HG03439 (cell line): ENCODE data around the gene MDM4.
"Not testable (repeated sequence)": the region's sequence is repeated elsewhere in the genome, so short reads cannot be mapped to it uniquely, and the experiment has no call there.

ENCODE experiments used
- ATAC-seq: cut with Tn5 transposase; IDR thresholded peaks from one replicate; pipeline ENCODE4 v1.9.1; 2021; ENCODE audit warnings: mild to moderate bottlenecking, moderate library complexity; ENCODE audit not compliant: unreplicated experiment

The MDM4 gene

GRCh38 chr1:204513117-204513716, 3.0 kb upstream of the MDM4 start:
- ATAC-seq: peak; percentile 30

- ATAC-seq: no peak
Measured at GRCh38 chr1:204514828-204515227, 1.4 kb upstream of the MDM4 start.

DNA sequence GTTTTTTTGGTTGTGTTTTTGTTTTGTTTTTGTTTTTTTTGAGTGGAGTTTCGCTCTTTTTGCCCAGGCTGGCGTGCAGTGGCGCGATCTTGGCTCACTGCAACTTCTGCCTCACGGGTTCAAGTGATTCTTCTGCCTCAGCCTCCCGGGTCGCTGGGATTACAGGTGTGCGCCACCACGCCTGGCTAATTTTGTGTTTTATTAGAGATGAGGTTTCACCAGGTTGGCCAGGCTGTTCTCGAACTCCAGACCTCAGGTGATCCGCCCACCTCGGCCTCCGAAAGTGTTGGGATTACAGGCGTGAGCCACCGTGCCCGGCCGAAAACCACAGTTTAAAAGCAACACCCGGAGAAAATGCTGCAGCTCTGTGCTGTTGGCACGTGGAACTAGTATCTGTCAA, 1.2 kb downstream of the MDM4 start:
- not testable (repeated sequence) for ATAC-seq

DNA sequence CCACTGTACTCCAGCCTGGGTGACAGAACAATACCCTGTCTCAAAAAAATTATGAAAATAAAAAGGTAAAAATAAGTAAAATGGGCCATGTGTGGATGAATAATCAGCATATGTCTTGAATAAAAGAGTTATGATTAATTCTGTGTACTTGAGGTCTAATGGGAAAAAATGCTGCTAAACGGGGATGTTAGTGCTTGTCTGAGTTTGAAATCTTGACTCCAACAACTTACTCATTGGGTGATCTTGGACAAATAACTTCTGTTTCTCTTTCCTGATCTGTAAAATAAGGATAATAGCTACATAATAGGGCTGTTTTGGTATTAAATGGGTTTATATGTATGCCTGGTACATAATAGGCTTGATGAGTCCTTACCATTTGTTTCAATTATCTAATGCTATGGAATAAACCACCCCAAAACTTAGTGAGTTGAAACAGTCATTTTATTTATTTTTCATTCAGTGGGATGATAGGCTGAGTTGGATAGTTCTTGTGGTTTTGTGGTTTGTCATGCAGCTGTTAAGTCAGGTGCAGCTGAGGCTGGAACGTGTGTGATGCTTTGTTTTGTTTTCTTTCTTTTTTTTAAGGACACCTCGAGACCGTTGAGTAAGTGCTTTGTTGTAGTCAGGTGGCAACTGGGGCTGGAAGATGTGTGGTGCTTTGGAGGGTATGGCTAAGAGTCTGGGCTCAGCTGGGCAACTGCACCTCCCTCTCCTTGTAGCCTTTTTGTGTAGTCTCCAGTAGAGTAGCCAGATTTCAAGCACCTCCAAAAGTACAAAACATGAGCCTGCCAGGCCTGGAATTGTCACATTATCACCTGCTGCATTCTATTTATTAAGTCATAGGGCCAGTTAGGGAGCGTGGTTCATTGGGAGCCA, 4.9 kb downstream of the MDM4 start:
- peak; percentile 52 for ATAC-seq

GRCh38 chr1:204521941-204522521, 5.8 kb downstream of the MDM4 start:
- not testable (repeated sequence) for ATAC-seq

- no peak for ATAC-seq
Measured at GRCh38 chr1:204523605-204524215, 7.5 kb downstream of the MDM4 start.

DNA sequence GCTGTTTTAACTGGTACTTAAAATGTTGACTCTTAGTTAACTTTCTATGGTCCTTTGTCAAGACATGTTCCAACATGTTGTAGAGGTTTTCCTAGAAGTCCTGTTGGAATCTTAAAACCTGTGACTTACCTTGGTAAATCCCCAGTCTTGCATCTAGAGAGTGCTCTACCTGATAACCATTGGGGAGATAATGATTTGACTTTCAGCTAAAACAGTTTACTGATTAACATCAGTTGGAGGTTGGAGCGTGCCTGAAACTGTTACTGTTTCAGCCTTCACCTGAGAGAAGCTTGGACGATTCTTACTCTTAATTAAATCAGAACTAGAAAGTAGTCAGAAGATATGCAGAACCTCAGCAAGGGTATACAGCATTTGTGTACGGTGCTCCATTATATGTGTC, 8.8 kb downstream of the MDM4 start:
- ATAC-seq: no peak

- ATAC-seq: no peak
Measured at GRCh38 chr1:204528241-204528640, 12.0 kb downstream of the MDM4 start.

GRCh38 chr1:204528677-204529076, 12.5 kb downstream of the MDM4 start:
- ATAC-seq: no peak

GRCh38 chr1:204529371-204529895, 13.2 kb downstream of the MDM4 start:
- ATAC-seq: no peak

DNA sequence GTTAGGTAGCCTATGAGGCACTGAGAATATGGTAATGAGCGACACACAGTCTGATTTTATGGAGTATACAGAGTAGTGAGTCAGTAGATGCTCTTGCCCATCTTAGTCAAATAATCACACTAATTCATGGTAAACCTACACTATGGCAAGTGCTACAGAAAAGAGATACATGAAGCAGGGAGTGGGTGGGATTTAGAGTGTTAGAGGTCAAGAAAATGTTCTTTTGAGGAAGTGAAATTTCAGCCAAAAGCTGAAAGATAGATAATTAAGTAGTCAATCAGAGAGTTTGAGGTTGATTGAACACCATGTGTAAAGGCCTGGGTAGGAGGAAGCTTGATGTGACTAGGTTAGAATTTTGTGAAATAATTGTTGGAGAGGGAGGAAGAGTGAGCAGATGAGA, 14.7 kb downstream of the MDM4 start:
- ATAC-seq: peak; percentile 84

DNA sequence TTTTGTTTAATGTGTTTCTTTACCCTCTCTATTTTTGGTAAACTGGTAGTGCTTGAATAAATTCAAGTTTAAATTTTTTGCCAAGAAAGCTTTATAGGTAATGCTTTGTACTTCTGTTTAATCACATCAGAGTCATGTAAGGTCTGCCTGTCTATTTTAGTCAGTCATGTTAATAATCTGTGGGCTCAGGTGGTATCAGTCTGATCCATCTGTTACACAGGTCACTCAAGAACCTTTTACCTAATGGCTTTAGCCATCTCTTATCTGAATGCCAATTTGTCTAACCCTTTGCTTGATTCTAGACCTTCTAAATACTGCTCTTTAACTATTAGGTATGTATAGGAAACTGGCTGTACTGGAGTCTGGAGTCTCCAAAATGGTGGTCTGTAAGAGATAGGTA, 16.6 kb downstream of the MDM4 start:
- no peak for ATAC-seq

- no peak for ATAC-seq
Measured at GRCh38 chr1:204541626-204542025, 25.4 kb downstream of the MDM4 start.

DNA sequence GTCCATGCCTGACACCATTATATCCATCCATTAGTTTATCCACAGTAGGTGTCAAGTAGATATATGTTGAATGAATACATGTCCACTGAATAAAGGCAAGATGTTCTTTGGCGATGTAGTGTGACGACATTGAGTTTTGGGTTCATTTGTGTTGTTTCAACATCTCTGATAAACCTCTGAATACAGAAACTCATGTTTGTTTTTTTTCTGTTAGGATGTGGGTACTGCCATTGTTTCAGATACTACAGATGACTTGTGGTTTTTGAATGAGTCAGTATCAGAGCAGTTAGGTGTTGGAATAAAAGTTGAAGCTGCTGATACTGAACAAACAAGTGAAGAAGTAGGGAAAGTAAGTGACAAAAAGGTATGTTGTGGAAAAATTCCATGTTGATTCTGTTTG, 28.1 kb downstream of the MDM4 start:
- ATAC-seq: peak; percentile 58

- ATAC-seq: no peak
Measured at GRCh38 chr1:204545202-204545601, 29.0 kb downstream of the MDM4 start.

GRCh38 chr1:204545881-204546280, 29.7 kb downstream of the MDM4 start:
- ATAC-seq: no peak

DNA sequence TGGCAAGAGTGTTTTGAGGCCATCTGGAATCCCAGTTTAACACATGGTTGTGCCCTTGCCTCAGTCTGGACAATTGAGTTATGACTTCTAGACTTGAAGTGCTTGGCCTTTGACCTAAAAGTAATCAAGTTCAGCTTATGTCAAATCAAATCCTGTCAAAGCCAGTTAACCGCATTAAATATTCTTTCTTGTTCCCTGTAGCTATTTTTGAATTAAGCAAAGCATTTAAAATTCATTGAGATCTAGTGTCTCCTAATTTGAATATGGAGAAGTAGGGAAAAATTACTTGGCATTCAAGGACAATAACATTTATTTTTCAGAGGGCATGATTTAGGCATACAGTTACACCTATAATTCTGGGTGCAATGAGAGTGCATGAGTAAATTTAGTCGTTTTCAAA, 32.1 kb downstream of the MDM4 start:
- no peak for ATAC-seq

DNA sequence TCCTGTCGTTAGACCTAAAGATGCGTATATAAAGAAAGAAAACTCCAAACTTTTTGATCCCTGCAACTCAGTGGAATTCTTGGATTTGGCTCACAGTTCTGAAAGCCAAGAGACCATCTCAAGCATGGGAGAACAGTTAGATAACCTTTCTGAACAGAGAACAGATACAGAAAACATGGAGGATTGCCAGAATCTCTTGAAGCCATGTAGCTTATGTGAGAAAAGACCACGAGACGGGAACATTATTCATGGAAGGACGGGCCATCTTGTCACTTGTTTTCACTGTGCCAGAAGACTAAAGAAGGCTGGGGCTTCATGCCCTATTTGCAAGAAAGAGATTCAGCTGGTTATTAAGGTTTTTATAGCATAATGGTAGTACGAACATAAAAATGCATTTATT, 33.1 kb downstream of the MDM4 start:
- ATAC-seq: no peak

GRCh38 chr1:204550926-204551325, 34.7 kb downstream of the MDM4 start:
- ATAC-seq: no peak

GRCh38 chr1:204556458-204557052, 40.3 kb downstream of the MDM4 start:
- no peak for ATAC-seq

GRCh38 chr1:204558467-204558866, 42.3 kb downstream of the MDM4 start:
- no peak for ATAC-seq
